GM21447 (cell line): ENCODE results near the gene LRP3.
A peak's percentile ranks its signal among the peaks of the same experiment; 100 is the strongest.

Experiments
- ATAC-seq: cut with Tn5 transposase; IDR thresholded peaks from one replicate; pipeline ENCODE4 v1.9.1; 2021; ENCODE audit not compliant: unreplicated experiment

LRP3 gene

GRCh38 chr19:33235269-33235995, 41.3 kb downstream of the LRP3 start:
- ATAC-seq = peak; percentile 93

DNA sequence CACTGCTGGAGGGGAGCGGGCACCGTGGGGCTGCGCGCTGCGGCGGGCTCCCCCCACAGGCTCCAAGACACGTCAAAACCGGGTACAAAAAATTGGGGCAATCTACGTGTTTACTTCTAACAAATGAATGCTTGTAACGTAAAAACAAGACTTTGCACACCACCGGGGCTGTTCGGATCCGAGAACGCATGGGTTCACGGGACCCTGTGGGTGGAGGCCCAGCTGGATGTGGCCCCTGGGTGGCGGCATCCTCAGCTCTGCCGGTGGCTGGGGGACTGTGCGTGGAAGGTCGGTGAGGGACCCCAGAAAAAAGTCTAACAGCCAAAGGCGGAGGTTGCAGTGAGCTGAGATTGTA, 41.8 kb downstream of the LRP3 start:
- ATAC-seq = no peak

- no peak for ATAC-seq
Measured at GRCh38 chr19:33236696-33237390, 42.7 kb downstream of the LRP3 start.

- ATAC-seq = no peak
Measured at GRCh38 chr19:33238481-33239149, 44.5 kb downstream of the LRP3 start.

DNA sequence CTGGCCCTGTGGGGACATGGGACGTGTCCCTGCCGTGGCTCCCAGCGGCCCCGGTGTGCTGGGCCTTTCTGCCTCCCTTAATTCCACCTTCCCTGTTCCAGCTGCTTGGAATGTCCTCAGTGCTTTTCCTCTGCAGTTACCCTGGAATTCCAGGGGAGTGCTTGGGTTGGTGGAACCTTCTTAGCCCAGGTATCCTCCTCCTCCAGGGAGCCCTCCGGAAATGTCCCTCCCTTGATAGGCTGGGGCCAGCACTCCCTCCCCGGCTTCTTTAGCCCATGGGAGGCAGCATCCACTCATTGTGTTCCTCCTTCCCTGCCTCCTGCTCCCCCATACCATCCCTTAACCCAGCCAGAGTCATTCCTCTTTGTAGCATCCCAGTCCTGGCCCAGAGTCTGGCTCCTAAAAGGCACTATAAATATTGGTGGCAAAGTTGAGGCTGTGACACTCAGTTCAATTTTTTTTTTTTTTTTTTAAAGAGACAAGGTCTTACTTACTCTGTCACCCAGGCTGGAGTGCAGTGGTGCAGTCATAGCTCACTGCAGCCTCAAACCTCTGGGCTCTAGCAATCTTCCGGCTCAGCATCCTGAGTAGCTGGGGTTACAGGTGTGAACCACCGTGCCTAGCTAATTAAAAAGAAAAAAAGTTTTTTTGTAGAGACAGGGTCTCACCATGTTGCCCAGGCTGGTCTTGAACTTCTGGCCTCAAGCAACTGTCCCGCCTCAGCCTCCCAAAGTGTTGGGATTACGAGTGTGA, 45.3 kb downstream of the LRP3 start:
- ATAC-seq = no peak

DNA sequence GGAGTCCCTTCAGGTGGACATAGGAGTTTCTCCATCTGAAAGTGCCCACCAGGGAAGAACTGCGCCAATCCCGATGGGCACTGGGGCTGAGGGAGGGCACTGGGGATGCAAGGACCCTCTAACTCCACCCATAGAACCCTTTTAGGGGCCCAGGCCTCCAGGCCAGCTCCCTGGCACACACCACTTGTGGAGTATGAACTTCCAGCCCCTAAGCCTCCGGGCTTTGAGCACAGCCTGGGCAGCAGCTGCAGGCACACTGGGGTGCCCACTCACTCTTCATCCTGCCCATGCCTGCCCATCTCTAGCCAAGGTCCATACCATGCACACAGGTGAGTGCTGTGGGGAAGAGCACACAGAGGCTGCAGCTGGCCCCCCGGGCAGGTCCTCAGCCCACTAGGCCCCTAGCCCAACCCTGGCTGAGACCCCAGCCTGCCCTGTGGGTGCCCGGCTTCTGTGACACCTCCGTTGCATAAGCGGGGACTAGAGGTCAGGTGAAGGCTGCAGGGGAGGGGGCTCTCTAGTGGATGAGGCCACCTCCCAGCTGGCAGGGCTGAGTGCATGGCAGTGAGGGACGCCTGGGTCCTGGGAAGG, 46.1 kb downstream of the LRP3 start:
- no peak for ATAC-seq

DNA sequence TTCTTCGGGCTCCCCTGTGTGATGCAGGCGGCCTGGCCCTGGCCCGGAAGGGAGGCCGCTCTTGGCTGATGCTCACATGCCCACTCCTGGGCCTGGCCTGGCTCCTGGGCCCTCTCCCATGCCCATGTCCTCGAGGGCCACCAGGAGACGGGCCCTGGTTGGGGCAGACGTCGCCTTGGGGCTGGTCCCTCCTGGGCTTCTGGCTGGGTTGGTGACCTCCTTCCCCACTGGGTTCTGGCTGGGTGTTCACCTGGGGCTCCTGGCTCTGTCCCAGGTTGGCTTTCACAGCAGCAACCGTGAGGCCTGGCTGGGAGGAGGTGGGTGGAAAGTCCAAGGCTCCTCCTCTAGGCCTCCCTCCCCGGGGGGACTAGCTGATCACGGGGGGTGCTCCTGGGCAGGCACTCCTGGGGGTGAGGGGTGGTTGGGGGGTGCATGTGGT, 47.0 kb downstream of the LRP3 start:
- ATAC-seq = no peak

DNA sequence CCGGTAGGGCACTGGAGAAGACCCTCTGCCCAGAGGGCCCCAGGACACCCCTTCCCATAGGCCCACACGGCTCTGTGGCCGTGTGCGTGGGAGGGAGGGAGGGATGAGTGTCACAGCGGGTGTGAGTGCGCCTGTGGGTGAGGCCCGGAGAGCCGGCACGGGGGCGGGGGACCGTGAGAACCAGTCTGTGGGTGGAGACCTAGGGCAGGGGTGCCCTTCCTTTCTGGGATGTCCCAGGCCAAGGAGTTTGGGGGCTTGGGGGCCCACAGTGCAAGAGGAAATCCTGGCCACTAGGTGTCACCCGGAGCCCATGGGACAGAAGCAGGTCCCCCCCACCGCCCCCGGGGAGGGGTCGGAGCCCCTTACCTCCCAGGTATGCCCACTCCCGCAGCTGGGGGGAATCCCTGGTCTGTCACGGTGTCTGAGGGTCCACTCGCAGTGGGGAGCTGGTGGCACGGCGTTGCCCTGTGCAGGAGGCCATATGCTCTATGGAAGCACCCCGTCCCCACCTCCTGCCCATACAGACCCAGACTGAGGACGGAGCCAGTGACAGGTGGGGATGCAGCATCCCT, 47.5 kb downstream of the LRP3 start:
- no peak for ATAC-seq

- no peak for ATAC-seq
Measured at GRCh38 chr19:33242131-33242530, 48.0 kb downstream of the LRP3 start.

DNA sequence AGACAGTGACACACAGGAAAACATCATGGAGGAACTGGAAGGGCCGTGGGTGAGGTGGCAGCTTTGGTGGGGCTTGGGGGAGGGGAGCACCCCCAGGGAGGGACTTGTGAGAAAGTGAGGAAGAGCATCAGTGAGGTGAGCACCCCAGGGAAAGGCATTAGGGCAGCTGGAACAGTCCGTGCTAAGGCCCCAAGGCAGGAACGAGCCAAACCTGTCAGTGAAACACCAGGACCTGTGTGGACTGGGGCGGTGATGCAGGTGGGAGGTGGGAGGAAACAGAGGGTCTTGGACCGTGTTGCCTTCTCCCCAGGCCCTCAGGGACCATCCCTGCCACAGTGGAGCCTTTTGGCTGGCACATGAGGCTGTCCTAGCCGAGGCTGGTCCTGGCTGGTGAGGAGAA, 48.8 kb downstream of the LRP3 start:
- ATAC-seq = no peak

DNA sequence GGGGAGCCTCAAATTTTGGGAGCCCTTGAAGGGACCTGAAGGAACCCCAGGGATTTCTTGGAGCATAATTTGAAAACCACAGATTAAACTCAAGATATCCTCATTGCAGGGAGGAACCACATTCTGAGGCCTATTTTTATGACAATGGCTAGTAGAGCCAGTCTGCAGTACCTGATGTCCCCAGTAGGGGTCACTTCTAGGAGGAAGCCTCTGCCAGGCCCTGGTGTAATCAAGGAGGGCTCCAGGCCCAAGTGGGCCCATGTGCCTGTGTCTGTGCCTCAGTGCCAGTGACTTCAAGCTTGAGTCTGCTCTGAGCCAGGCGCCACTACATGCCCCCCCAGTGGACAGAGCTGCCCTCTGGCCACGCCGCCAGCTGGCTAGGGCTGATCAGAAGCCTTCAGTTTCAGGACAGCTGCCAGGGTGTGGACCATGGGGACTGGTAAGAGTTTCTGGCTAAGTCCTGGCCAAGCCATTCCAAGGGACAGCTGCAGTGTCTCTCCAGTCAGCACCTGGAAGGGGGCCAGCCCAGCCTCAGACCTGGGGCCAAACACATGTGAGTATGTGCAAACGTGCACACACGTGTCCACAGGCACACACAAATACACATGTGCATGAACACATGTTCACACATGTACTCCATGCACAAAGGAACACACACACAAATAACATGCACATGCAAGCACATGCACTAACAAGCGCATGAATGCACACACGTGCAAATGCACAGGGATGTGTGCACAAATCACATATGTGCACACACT, 52.0 kb downstream of the LRP3 start:
- no peak for ATAC-seq

DNA sequence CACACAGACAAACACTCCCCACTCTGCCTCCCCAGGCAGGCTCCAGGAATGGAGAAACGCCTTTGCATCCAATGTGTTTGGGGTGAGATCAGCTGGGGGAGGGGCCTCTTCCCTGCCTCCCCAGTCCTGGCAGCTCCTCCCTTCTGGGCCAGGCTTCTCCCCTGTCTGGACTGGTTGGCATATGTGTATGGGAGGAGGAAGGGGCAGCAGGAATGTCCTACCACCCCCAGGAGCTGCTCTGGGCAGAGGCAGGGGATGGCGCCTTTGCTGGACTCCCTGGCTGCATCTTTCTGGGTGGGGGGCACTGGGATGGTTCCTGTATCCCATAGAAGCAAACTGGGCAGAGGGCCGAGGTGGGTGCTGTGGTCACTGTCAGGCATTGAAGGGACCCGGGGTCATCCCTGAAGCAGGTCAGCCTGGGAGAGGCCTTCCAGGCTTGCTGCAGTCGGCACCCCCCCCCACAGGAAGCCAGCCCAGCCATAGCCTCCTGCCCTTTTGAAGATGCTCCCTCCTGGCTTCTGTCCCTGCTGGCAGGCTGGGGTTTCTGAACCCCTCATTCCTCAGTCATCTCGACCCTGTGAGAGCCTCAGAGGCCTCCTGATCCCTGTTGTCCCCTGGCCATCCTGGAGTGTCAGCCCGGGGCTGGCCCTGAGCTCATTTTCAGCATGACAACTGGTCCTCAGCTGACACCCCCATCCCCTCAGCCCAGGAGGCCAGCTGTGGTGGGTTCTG, 52.7 kb downstream of the LRP3 start:
- no peak for ATAC-seq

DNA sequence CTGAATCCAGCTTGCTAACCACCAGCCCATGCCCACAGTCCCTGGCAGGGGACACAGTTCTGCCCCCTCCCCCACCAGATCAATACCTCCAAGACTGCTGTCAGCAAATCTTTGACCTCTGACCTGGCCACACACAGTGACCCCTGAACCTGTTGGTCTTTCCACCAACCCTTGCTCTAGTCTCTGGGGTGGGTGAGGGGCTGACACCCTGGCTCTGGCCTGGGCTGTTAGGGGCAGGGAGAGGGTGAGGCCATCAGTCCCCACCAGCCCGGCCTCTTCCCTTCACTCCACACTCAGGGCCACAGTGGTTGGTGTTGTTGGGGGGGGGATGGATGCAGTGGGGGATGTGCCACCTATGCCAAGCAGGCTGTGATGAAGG, 53.3 kb downstream of the LRP3 start:
- no peak for ATAC-seq

- no peak for ATAC-seq
Measured at GRCh38 chr19:33248104-33248503, 54.0 kb downstream of the LRP3 start.

- ATAC-seq = no peak
Measured at GRCh38 chr19:33248553-33248953, 54.4 kb downstream of the LRP3 start.

DNA sequence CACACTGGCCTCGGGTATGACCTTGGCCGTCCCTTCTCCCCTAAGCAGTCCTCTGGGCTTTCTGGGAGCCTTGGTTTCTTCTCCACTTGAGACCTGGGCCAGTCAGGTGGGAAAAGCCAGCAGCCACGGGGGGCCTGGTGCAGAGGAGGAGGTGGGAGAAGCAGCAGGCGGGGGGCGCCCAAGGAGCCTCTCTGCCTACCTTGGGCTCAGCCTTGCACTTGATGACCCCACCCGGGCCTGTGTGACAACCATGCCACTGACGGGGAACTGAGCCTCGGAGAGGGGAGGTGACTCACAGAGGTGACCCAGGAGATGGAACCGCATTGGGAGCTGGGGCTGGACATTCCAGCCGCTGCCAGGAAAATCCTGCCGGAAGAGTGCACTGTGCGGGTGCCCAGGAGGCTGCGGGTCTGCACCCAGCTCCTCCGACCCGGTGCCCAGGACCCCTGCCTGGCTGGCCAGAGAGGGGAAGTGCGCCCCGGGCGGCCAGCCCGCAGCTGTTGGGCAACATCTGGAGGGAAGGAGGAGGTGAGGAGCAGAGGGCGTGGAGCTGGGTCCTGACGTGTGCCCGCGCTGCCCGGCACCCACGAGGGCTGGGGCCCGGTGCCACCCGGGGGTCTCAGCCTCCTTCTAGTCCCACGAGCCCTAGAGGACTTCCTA, 55.0 kb downstream of the LRP3 start:
- no peak for ATAC-seq

GRCh38 chr19:33249740-33250366, 55.7 kb downstream of the LRP3 start:
- ATAC-seq = no peak

- ATAC-seq = no peak
Measured at GRCh38 chr19:33250500-33250899, 56.4 kb downstream of the LRP3 start.
